ENCODE measurements around the gene TXNL4B. TPM values are rescaled to one million over a fixed set of nuclear protein-coding genes. Genes with fewer than 3 reads are reported as not detected.

Gene TXNL4B
- 23.5 and 42.9 TPM in 2 replicates for total RNA-seq (2011; cell fraction: chromatin; rRNA removed; ENCODE audit: low replicate concordance)
- 14.0 and 14.7 TPM in 2 replicates for total RNA-seq (2011; cell fraction: nucleolus; rRNA removed)
- total RNA-seq (2011; cell fraction: nucleoplasm; rRNA removed) = 18.0 and 21.7 TPM in 2 replicates
- total RNA-seq (2014; rRNA removed) (11.9 and 14.6 TPM in 2 replicates), total RNA-seq (2014; rRNA removed; fragmentation: Illumina TruSeq; extraction: Trizol) (22.9 and 24.0 TPM in 2 replicates), total RNA-seq (2015; rRNA removed; fragmentation: Illumina TruSeq; extraction: Trizol) (14.4 and 15.9 TPM in 2 replicates), total RNA-seq (2021) (19.9 and 21.5 TPM in 2 replicates), polyA plus RNA-seq (2011; rRNA removed) (25.7 and 38.0 TPM in 2 replicates), polyA plus RNA-seq (2014; fragmentation: Illumina TruSeq; extraction: Trizol) (20.0 and 23.3 TPM in 2 replicates), polyA plus RNA-seq (2014; fragmentation: Nextera tagmentation; extraction: Ambion mirVana) (10 to 100 TPM; 22.3 to 26.9 TPM), polyA plus RNA-seq (2014; rRNA removed) (19.9 and 21.9 TPM in 2 replicates), polyA minus RNA-seq (2011; rRNA and poly(A)+ RNA removed) (20.4 and 23.6 TPM in 2 replicates), Bru-seq, nascent RNA (percentile 85 among the genes with signal in this experiment), BruChase-seq, experiment 1, labeled RNA remaining after a 2-hour chase (percentile 85 among the genes with signal in this experiment), BruChase-seq, experiment 2, labeled RNA remaining after a 6-hour chase (percentile 88 among the genes with signal in this experiment)
- polyA plus RNA-seq (2011; cell fraction: cytosol; rRNA removed) = 15.0 and 22.2 TPM in 2 replicates
- polyA plus RNA-seq (2011; cell fraction: nucleus; rRNA removed) = 11.2 and 12.1 TPM in 2 replicates
- polyA plus RNA-seq (2012) = 12.0 and 15.4 TPM in 2 replicates
- 8.6 and 12.0 TPM in 2 replicates for polyA minus RNA-seq (2011; cell fraction: cytosol; rRNA and poly(A)+ RNA removed)
- 8.8 and 17.0 TPM in 2 replicates for polyA minus RNA-seq (2011; cell fraction: nucleus; rRNA and poly(A)+ RNA removed)
- long read RNA-seq, experiment 1, transcript TXNL4B-201 (4 exons, 2,556 nt) = major isoform, 30 of 72 reads
- long read RNA-seq, experiment 1, partial matches to known transcripts = 3 of 72 reads
- long read RNA-seq, experiment 1, other reads (novel, unspliced or antisense) = 38 of 72 reads
- long read RNA-seq, experiment 2, transcript TXNL4B-201 (4 exons, 2,556 nt) = major isoform, 23 of 41 reads
- long read RNA-seq, experiment 2, partial matches to known transcripts = 0 of 41 reads
- long read RNA-seq, experiment 2, other reads (novel, unspliced or antisense) = 17 of 41 reads
- long read RNA-seq, experiment 3, transcript TXNL4B-201 (4 exons, 2,556 nt) = major isoform, 7 of 14 reads
- long read RNA-seq, experiment 3, partial matches to known transcripts = 2 of 14 reads
- long read RNA-seq, experiment 3, other reads (novel, unspliced or antisense) = 5 of 14 reads

DNA sequence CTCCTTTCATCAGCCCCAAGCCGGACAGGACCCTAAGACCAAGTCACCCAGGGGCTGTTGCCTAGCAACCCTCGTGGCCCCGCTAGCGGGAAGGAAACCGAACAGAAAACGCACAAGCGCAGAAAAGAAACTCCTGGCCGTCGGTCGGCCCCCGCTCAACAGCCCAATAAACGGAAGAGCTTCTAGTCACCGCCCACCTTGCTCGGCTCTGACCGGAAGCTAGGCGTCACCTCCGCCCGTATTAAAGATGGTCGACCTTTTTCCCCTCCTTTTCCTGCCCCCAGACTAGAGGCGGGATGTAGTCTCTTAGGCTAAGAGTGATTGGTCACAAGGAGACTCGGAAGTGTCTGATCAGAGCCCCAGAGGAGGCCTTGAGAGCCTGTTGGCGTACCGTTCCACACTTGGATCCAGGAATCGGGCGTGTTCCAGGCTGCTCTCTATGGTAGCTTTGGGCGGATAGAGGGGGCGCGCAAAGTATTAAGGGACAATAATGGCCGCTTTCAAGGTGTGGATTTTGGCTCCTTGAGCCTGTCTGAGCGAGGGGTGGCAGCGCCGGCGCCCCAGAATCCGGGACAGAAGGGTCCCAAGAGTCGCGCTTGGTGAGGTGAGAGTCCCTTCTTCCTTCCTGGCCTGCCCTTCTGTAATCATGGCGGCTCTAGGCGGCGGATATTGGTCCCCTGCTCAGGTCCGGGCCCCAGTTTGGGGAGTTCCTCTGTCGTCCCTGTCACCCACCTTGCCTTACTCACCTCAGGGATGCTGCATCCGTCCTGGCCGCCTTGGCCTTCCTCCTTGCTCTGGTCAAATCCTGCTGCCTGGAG lies at the start of gene TXNL4B, which contains the start of gene DHX38:
Gene TXNL4B (minus strand): TSS at position 173 of the 818 bp plus-strand sequence. CDS start 2,871 bp downstream, outside the sequence.
Gene DHX38 (plus strand): TSS at position 400 of the 818 bp plus-strand sequence. CDS start 2,311 bp downstream, outside the sequence.
- H3K79me2 ChIP-seq (ENCODE audit: control insufficient read depth, insufficient read depth, low read length) = peaks cover 58% of the 10 kb centered on the region
- H4K20me1 ChIP-seq (replicated peaks; ENCODE audit: control insufficient read depth, insufficient read depth, low read length) = no peaks in the 10 kb centered on the region; the same call in 1 of the 2 replicates
- ATAC-seq (peak; percentile 98), FAIRE-seq (peak; percentile 100), DNase-seq (ENCODE audit: extremely low read depth in 1 of 4, low spot score in 3 of 4) (peak; percentile 95 to 98 (median 98))
- H3K9me1 ChIP-seq (ENCODE audit: control insufficient read depth, insufficient read depth, low read length) = no peaks in the 10 kb centered on the region
- WGBS (ENCODE audit: insufficient coverage, low coverage, missing lambda C conversion rate) = under 1% methylated on average over 36 of the region's 43 CpGs
- peak within 1 kb of the TSS; percentile 81 for H3K27ac ChIP-seq (ENCODE audit: extremely low read depth, low read depth, low read length)
- intact Hi-C loops (cut with micrococcal nuclease) = no loop called here
- H3K36me3 ChIP-seq (ENCODE audit: control insufficient read depth, insufficient read depth, low read length) = peaks cover 61% of the 10 kb centered on the region
- ChIA-PET POLR2A (interaction anchor here (0.6 to 2.9 kb wide), 14 partner anchors 10 to 1804 kb away, joined by 3 to 18 read pairs (median 3); partner anchors contain the start of gene AARS1), CTCF (ENCODE audit: low intra/inter-chr PET ratio) (interaction anchor here (0.6 kb wide), 1 partner anchor 529 kb away, joined by 4 read pairs; no protein-coding TSS in a partner anchor)
- peak within 1 kb of the TSS; percentile 85 to 97 for H3K9ac ChIP-seq (ENCODE audit: insufficient read depth in 1 of 2, low read depth in 2 of 2, low read length in 2 of 2)
- peaks cover 4 to 8% of the 10 kb centered on the region in 2 experiments; a peak in 2 of 5 replicates for H3K4me1 ChIP-seq (replicated peaks in 1 of 2; ENCODE audit: control insufficient read depth in 2 of 2, insufficient read depth in 2 of 2, low read length in 2 of 2)
- H3K4me2 ChIP-seq (ENCODE audit: insufficient read depth, low read length) = peak within 1 kb of the TSS; percentile 88
- peak within 1 kb of the TSS; percentile 86 for H2AFZ ChIP-seq (ENCODE audit: low read depth, low read length)
- in situ Hi-C loops (cut with MboI) = no loop called here
- peak within 1 kb of the TSS; percentile 62 for H3K4me3 ChIP-seq
- no peaks in the 10 kb centered on the region for H3K9me3 ChIP-seq (replicated peaks; ENCODE audit: control insufficient read depth, insufficient read depth, low read depth, low read length)
- H3K27me3 ChIP-seq (ENCODE audit: control insufficient read depth in 2 of 2, insufficient read depth in 2 of 2, low read length in 2 of 2) = no peaks in the 10 kb centered on the region
- TSS peak; percentile 59 for BruUV-seq (replicated peaks)
- TF ChIP-seq FOXJ2 (tag; IDR thresholded peaks at IDR 0.05) = no peak
- TF ChIP-seq ARNT (IDR thresholded peaks at IDR 0.05) = 0 out of 4 replicates have a peak, but pooled peaks of 1 of the 2 experiments have one; percentile 19
- TF ChIP-seq, protein P1, sequence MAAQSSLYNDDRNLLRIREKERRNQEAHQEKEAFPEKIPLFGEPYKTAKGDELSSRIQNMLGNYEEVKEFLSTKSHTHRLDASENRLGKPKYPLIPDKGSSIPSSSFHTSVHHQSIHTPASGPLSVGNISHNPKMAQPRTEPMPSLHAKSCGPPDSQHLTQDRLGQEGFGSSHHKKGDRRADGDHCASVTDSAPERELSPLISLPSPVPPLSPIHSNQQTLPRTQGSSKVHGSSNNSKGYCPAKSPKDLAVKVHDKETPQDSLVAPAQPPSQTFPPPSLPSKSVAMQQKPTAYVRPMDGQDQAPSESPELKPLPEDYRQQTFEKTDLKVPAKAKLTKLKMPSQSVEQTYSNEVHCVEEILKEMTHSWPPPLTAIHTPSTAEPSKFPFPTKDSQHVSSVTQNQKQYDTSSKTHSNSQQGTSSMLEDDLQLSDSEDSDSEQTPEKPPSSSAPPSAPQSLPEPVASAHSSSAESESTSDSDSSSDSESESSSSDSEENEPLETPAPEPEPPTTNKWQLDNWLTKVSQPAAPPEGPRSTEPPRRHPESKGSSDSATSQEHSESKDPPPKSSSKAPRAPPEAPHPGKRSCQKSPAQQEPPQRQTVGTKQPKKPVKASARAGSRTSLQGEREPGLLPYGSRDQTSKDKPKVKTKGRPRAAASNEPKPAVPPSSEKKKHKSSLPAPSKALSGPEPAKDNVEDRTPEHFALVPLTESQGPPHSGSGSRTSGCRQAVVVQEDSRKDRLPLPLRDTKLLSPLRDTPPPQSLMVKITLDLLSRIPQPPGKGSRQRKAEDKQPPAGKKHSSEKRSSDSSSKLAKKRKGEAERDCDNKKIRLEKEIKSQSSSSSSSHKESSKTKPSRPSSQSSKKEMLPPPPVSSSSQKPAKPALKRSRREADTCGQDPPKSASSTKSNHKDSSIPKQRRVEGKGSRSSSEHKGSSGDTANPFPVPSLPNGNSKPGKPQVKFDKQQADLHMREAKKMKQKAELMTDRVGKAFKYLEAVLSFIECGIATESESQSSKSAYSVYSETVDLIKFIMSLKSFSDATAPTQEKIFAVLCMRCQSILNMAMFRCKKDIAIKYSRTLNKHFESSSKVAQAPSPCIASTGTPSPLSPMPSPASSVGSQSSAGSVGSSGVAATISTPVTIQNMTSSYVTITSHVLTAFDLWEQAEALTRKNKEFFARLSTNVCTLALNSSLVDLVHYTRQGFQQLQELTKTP (IDR thresholded peaks at IDR 0.05; ENCODE audit: low read depth in 1 of 2, partially characterized antibody in 2 of 2) = no peak
- 0 out of 2 replicates have a peak, but pooled peaks have one; percentile 14 for TF ChIP-seq ZEB2 (IDR thresholded peaks at IDR 0.05)
- no peak for TF ChIP-seq ZNF75A (CRISPR knock-in tag; IDR thresholded peaks at IDR 0.05)
- no peak for TF ChIP-seq TCF7L2 (IDR thresholded peaks at IDR 0.05; ENCODE audit: low read depth, low read length)
- TF ChIP-seq, protein P2, sequence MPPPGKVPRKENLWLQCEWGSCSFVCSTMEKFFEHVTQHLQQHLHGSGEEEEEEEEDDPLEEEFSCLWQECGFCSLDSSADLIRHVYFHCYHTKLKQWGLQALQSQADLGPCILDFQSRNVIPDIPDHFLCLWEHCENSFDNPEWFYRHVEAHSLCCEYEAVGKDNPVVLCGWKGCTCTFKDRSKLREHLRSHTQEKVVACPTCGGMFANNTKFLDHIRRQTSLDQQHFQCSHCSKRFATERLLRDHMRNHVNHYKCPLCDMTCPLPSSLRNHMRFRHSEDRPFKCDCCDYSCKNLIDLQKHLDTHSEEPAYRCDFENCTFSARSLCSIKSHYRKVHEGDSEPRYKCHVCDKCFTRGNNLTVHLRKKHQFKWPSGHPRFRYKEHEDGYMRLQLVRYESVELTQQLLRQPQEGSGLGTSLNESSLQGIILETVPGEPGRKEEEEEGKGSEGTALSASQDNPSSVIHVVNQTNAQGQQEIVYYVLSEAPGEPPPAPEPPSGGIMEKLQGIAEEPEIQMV (tag; conservative IDR thresholded peaks at IDR 0.05; ENCODE audit: low read depth) = no peak
- peak; percentile 93 for TF ChIP-seq MBD2 (IDR thresholded peaks at IDR 0.05; ENCODE audit: borderline replicate concordance, low read depth)
- TF ChIP-seq ZNF41 (CRISPR knock-in tag; conservative IDR thresholded peaks at IDR 0.05) = 0 out of 2 replicates have a peak, but pooled peaks have one; percentile 14
- no peak for TF ChIP-seq STAT5B (CRISPR knock-in tag; IDR thresholded peaks at IDR 0.05)
